Peyer's patch (tissue), 4 donors: ENCODE data around the gene TMEM260. TPM values are rescaled to one million over a fixed set of nuclear protein-coding genes. Genes with fewer than 3 reads are reported as not detected.

Experiments used
- DNase-seq, 3 donors: peaks; one replicate each; pipeline ENCODE4 v3.0.0-alpha.2; 2017 to 2019
- H3K27ac ChIP-seq, 4 donors: fragments of 200-600 bp; sonication (generic); one replicate each; pipeline ENCODE4 v1.5.1; 2016 to 2019
- H3K27me3 ChIP-seq, 2 donors: fragments of 200-600 bp; sonication (generic); one replicate each; pipeline ENCODE4 v1.5.1; 2019
- H3K36me3 ChIP-seq, 3 donors: fragments of 200-600 bp; sonication (generic); one replicate each; pipeline ENCODE4 v1.5.1; 2016 to 2019
- H3K4me1 ChIP-seq, 4 donors: fragments of 200-600 bp; sonication (generic); one replicate each; pipeline ENCODE4 v1.5.1; 2016 to 2019
- H3K4me3 ChIP-seq, 4 donors: fragments of 200-600 bp; sonication (generic); 1 replicate in 3 of 4; 2 replicates in 1 of 4; pipeline ENCODE4 v1.5.1; 2016 to 2019; ENCODE audit warnings: mild to moderate bottlenecking in 1 of 4
- H3K9me3 ChIP-seq, 4 donors: fragments of 200-600 bp; sonication (generic); one replicate each; pipeline ENCODE4 v1.5.1; 2016 to 2019; ENCODE audit warnings: mild to moderate bottlenecking in 1 of 4
- POLR2A ChIP-seq, 2 donors: fragments of 450-650 bp; IDR thresholded peaks; one replicate each; pipeline ENCODE4 v1.5.1; 2017; ENCODE audit warnings: antibody characterized with exemption in 2 of 2, mild to moderate bottlenecking in 2 of 2, moderate library complexity in 2 of 2
- total RNA-seq, 4 donors: library from RNA; depleted of rRNA; stranded (reverse); fragments of >200 nt; gene quantifications; one replicate each; pipeline ENCODE4 v1.1.0, GENCODE V29; 2016
- TF ChIP-seq, protein P1 (sequence below), 6 experiments: fragments of 450-650 bp in 4 of 6; fragments of 200-600 bp in 2 of 6; sonication (generic) in 1 of 6; IDR thresholded peaks; one replicate each; pipeline ENCODE4 v1.5.1; 2017 to 2019; ENCODE audit warnings: antibody characterized with exemption in 6 of 6, mild to moderate bottlenecking in 3 of 6, moderate library complexity in 1 of 6

The TMEM260 gene
- total RNA-seq, 4 donors from 2014 or later = 13.3 to 43.5 (median 24.5) TPM

DNA sequence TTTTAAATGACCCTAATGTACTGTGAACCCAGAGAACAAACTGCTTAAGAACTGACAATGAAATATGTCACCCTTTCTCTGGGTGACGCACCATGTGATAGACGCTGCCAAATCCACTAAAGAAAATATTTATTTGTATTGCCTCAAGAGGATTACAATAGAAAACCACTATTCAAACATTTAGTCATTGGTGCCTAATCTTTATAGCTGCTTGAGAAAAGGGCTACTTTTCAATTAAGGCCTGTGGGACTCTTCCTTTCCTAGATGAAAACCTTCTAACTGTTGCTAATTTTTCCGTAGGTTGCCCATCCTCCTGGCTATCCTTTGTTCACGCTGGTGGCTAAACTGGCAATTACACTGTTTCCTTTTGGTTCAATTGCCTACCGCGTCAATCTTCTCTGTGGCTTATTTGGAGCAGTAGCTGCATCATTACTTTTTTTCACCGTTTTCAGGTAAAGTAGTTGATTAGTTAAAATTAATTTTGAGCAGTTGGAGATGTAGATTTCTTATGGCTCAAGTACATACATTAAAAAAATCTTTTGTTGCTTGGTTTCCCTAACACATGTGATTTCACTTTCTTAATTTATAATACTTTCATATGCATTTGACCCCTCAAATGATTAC is 6.0 kb downstream of the TMEM260 start:
- Histone ChIP-seq H3K9me3 (no peaks in the 10 kb centered on the region), H3K27ac (no peak overlapping the region), H3K4me1 (peaks cover 0 to 17% (median 0%) of the 10 kb centered on the region in 4 donors), H3K36me3 (peaks cover 0 to 20% (median 0%) of the 10 kb centered on the region in 3 donors), H3K27me3 (no peaks in the 10 kb centered on the region), H3K4me3 (no peak overlapping the region)
- TF ChIP-seq POLR2A (IDR thresholded peaks at IDR 0.05) = no peak
- TF ChIP-seq, protein P1, sequence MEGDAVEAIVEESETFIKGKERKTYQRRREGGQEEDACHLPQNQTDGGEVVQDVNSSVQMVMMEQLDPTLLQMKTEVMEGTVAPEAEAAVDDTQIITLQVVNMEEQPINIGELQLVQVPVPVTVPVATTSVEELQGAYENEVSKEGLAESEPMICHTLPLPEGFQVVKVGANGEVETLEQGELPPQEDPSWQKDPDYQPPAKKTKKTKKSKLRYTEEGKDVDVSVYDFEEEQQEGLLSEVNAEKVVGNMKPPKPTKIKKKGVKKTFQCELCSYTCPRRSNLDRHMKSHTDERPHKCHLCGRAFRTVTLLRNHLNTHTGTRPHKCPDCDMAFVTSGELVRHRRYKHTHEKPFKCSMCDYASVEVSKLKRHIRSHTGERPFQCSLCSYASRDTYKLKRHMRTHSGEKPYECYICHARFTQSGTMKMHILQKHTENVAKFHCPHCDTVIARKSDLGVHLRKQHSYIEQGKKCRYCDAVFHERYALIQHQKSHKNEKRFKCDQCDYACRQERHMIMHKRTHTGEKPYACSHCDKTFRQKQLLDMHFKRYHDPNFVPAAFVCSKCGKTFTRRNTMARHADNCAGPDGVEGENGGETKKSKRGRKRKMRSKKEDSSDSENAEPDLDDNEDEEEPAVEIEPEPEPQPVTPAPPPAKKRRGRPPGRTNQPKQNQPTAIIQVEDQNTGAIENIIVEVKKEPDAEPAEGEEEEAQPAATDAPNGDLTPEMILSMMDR (IDR thresholded peaks at IDR 0.05) = no peak
- no peak for DNase-seq

DNA sequence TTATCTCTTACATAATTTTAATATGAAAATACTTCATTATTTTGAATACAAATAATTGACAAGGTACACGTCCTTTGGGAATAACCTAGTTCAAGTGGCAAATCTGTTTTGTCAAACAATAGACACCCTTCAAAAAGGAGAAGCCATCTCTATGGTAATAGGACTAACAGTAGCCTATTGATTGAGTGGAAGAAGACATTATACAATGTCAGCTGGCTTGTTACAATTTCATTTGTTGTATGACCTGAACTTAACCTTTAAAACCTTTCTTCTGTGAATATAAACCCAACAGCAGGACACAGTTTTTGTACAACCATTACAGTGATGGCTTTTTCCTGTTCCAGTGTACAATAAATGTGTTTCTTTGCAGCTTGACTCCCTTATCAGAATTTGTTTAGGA is 8.1 kb downstream of the TMEM260 start:
- peaks cover 0 to 20% (median 0%) of the 10 kb centered on the region in 3 donors for H3K36me3 ChIP-seq
- no peak overlapping the region for H3K4me3 ChIP-seq
- H3K27me3 ChIP-seq = no peaks in the 10 kb centered on the region
- H3K9me3 ChIP-seq = no peaks in the 10 kb centered on the region
- no peak for DNase-seq
- TF ChIP-seq, protein P1 (IDR thresholded peaks at IDR 0.05) = no peak
- no peak for TF ChIP-seq POLR2A (IDR thresholded peaks at IDR 0.05)
- no peak overlapping the region for H3K27ac ChIP-seq
- no peaks in the 10 kb centered on the region for H3K4me1 ChIP-seq

DNA sequence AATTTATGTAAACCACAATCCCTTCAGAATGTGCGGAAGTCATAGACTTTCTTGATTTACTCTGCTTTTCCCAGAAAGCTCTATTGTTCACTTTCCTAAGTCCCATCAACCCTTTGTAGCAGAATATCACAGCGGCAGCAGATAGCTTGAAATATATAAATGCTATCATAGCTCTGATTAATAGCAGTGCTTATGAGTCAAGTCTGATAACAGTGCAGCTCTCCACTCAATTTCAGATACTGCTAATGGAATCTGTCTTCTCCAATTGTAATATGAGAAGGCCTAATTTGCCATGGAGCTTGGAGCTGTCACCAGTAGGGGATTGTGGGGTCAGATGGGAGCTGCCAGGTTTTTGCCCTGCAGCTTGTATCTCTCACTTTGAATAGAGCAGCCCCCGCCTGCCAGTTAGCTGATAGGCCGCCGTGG is 10.9 kb downstream of the TMEM260 start:
- Histone ChIP-seq H3K4me3 (no peak overlapping the region), H3K27ac (no peak overlapping the region), H3K36me3 (peaks cover 0 to 22% (median 0%) of the 10 kb centered on the region in 3 donors)

DNA sequence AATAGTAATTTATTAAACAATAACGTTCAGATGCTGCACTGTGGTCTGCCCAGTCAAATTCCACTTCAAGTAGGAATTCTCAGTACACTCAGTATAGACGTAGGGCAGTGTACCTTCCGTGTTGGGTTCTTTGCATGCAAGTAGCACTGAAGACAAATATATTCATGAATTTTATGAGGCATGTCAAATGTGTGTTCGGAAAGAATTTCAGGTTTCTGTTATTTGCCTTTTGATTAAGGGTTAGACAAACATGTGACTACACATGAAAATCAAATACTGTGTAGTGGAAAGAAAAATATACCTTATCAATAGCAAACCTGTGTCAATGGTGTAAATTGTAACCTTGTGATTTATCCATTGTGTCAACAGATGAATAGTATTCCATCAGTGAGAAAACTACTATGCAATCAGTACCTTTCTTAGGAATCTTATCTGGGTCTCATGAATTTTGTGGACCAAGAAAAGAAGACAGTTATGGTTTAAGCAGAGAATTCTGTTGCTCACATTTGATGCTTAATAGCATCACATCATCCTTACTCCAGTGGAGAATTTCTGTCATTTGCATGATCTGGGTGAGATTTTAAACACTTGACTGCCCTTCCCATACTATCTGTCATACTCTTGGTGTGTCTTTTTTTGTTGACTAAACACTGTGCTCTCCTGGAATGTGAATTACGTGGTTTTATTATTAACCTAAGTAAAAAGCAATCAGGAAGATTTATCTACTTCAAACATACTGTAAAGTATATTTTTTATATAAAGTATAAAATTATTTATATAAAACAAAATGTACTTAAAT is 13.3 kb downstream of the TMEM260 start:
- H3K27me3 ChIP-seq = no peaks in the 10 kb centered on the region
- no peaks in the 10 kb centered on the region for H3K9me3 ChIP-seq
- no peak overlapping the region for H3K27ac ChIP-seq
- no peaks in the 10 kb centered on the region for H3K4me1 ChIP-seq
- DNase-seq = no peak
- no peak overlapping the region for H3K4me3 ChIP-seq
- peaks cover 0 to 8% (median 0%) of the 10 kb centered on the region in 3 donors for H3K36me3 ChIP-seq
- TF ChIP-seq, protein P1 (IDR thresholded peaks at IDR 0.05) = no peak
- TF ChIP-seq POLR2A (IDR thresholded peaks at IDR 0.05) = no peak

More for the DNA sequence above, 10.9 kb downstream of the TMEM260 start:
- DNase-seq = no peak
- Histone ChIP-seq H3K4me1 (no peaks in the 10 kb centered on the region), H3K9me3 (no peaks in the 10 kb centered on the region), H3K27me3 (no peaks in the 10 kb centered on the region)
- no peak for TF ChIP-seq POLR2A (IDR thresholded peaks at IDR 0.05)
- TF ChIP-seq, protein P1 (IDR thresholded peaks at IDR 0.05) = no peak

DNA sequence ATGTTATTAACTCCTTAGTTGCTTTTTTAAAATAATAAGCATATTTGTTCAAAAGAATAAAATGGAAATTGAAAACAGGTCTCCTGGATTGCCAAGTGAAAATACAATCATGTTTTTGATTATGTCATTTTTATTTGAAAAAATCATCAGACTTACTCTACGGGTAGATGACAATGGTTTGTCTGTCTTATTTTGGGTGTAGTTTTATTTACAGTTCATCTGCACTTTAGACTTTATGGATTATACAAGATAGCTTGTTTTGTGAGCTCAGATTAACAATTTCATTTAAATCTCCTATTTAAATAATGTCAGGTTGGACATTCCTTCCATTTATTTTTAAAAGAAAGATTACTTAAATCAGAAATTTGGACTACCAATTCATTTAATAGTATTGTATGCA is 14.8 kb downstream of the TMEM260 start:
- no peaks in the 10 kb centered on the region for H3K27me3 ChIP-seq
- no peak for TF ChIP-seq POLR2A (IDR thresholded peaks at IDR 0.05)
- TF ChIP-seq, protein P1 (IDR thresholded peaks at IDR 0.05) = no peak
- H3K27ac ChIP-seq = no peak overlapping the region
- DNase-seq = no peak
- H3K4me3 ChIP-seq = no peak overlapping the region
- no peaks in the 10 kb centered on the region for H3K9me3 ChIP-seq
- no peaks in the 10 kb centered on the region for H3K4me1 ChIP-seq
- H3K36me3 ChIP-seq = peaks cover 0 to 7% (median 0%) of the 10 kb centered on the region in 3 donors
